GM19240 (cell line): Measurements from ENCODE around the gene TUFM.
"Not testable (repeated sequence)": the region's sequence is repeated elsewhere in the genome, so short reads cannot be mapped to it uniquely, and the experiment has no call there.

Experiments used
- DNase-seq: peaks from one replicate; pipeline ENCODE4 v3.0.0; 2011; ENCODE audit warnings: low spot score; ENCODE audit not compliant: insufficient read length

The TUFM gene

GRCh38 chr16:28839004-28839639 lies 7.0 kb downstream of the TUFM start:
- DNase-seq: no peak

- no peak for DNase-seq
These were observed 7.6 kb downstream of the TUFM start for GRCh38 chr16:28838558-28838918.

- no peak for DNase-seq
These were observed 8.2 kb downstream of the TUFM start for GRCh38 chr16:28837672-28838557.

- no peak for DNase-seq
These were observed 9.4 kb downstream of the TUFM start for GRCh38 chr16:28836761-28837064.

GRCh38 chr16:28835864-28836760 lies 10.0 kb downstream of the TUFM start:
- DNase-seq: no peak

GRCh38 chr16:28834873-28835863 lies 11.0 kb downstream of the TUFM start:
- DNase-seq: no peak

- no peak for DNase-seq
These were observed 11.8 kb downstream of the TUFM start for GRCh38 chr16:28834349-28834748.

GRCh38 chr16:28830531-28830930 lies 15.6 kb downstream of the TUFM start:
- no peak for DNase-seq

- no peak for DNase-seq
These were observed 16.4 kb downstream of the TUFM start for GRCh38 chr16:28829747-28830146.

GRCh38 chr16:28826141-28826540 lies 20.0 kb downstream of the TUFM start:
- DNase-seq: no peak

- no peak for DNase-seq
These were observed 21.5 kb downstream of the TUFM start for GRCh38 chr16:28824717-28824973.

- peak; percentile 86 for DNase-seq
These were observed 22.1 kb downstream of the TUFM start for GRCh38 chr16:28823873-28824716.

GRCh38 chr16:28823291-28823872 lies 22.8 kb downstream of the TUFM start:
- DNase-seq: no peak

GRCh38 chr16:28822520-28823290 lies 23.4 kb downstream of the TUFM start, which contains the start of gene ATXN2L:
Gene ATXN2L (plus strand): TSS chr16:28822999. CDS start chr16:28823260, 261 bp downstream.
- peak; percentile 81 for DNase-seq

- no peak for DNase-seq
These were observed 24.2 kb downstream of the TUFM start for GRCh38 chr16:28821874-28822519.

GRCh38 chr16:28820546-28820945 lies 25.6 kb downstream of the TUFM start:
- DNase-seq: not testable (repeated sequence)

- DNase-seq: no peak
These were observed 26.1 kb downstream of the TUFM start for GRCh38 chr16:28820016-28820415.

- DNase-seq: not testable (repeated sequence)
These were observed 38.6 kb downstream of the TUFM start for GRCh38 chr16:28807445-28808120.
